Heart left ventricle (tissue), 13 donors: ENCODE measurements around the gene ARIH1.

Experiments used
- CTCF ChIP-seq, 12 donors: fragments of 200-600 bp; sonication (generic) in 4 of 12; IDR thresholded peaks; one replicate each; pipeline versions ENCODE4 v1.5.0 to v1.8.0; 2018 to 2022; ENCODE audit warnings: antibody characterized with exemption in 12 of 12, mild to moderate bottlenecking in 5 of 12
- POLR2A ChIP-seq, 2 donors: fragments of 450-650 bp; IDR thresholded peaks; one replicate each; pipeline ENCODE4 v1.6.1; 2017; ENCODE audit warnings: antibody characterized with exemption in 2 of 2, mild to moderate bottlenecking in 2 of 2, moderate library complexity in 2 of 2
- donor health status: ischemic (EF 13 %, LVEDD 7.1; RV severe dilation, severe dysfunction).
- donor health status: DM: no; HTN: yes; CAD: no.
- donor health status: DM: no; HTN: no; CAD: no.
- donor health status: ischemic (EF 25% LVEDD 6.9; RV normal size, moderate dysfunction).
- donor health status: ischemic (EF 25% LVEDD 5.7; RV mildly dilated, moderate dysfunction).
- donor health status: ischemic (EF 35%, LVEDD 5.7; RV mildly dilated, moderate dysfunction).
- donor health status: nonischemic (EF 11% LVEDD 7.7; RV severe dilation, severe dysfunction).
- donor health status: DM: yes; HTN: yes; CAD: no.
- donor health status: PGD.
- donor health status: ischemic (EF 29% LVEDD 5.4; RV normal size, mild dysfunction).
- donor health status: nonischemic (EF 23%, LVEDD 6.1; RV moderate dilation, normal function).

GRCh38 chr15:72486144-72486543, 12.0 kb downstream of the ARIH1 start:
- TF ChIP-seq CTCF (IDR thresholded peaks at IDR 0.05) (no peak), POLR2A (IDR thresholded peaks at IDR 0.05) (no peak)
